A549 (cell line): ENCODE measurements around the gene LHX4. TPM values are rescaled to one million over a fixed set of nuclear protein-coding genes. Genes with fewer than 3 reads are reported as not detected.

Source experiments
- ATAC-seq, 2 experiments: fragments of 200-7000 bp in 1 of 2; fragments of >200 bp in 1 of 2; cut with Nextera tagmentation in 1 of 2; cut with Tn5 transposase in 1 of 2; 3 replicates each; pipeline versions ENCODE4 v1.8.0 to v1.9.1; 2018 to 2020; ENCODE audit warnings: mild to moderate bottlenecking in 1 of 2, moderate library complexity in 1 of 2
- CTCF ChIA-PET: fragments of 300-600 bp; sonication (Branson Sonifier 250); formaldehyde crosslinking; extraction: SDS; loops from one replicate; lab custom pipeline; 2021; ENCODE audit warnings: antibody characterized with exemption, inconsistent platforms; lab: Yijun Ruan, JAX
- POLR2A ChIA-PET: fragments of 350-600 bp; formaldehyde crosslinking; extraction: SDS; loops from one replicate; lab custom pipeline; 2021; ENCODE audit warnings: antibody characterized with exemption, inconsistent platforms; lab: Yijun Ruan, JAX
- DNase-seq, 2 experiments: peaks; one replicate each; pipeline versions ENCODE4 v3.0.0 to v3.0.0-alpha.2; 2011 to 2016; ENCODE audit warnings: low read depth in 1 of 2, low spot score in 1 of 2
- FAIRE-seq: peaks from 2 replicates; lab custom pipeline; 2011; peaks lifted over from hg19 to GRCh38; lab: Jason Lieb, UNC
- H3K27ac ChIP-seq, 2 experiments: fragments of >200 bp; sonication (Bioruptor Twin); formaldehyde crosslinking; 3 replicates each; pipeline ENCODE4 v1.5.1; 2016 to 2017
- H3K4me1 ChIP-seq: fragments of >200 bp; sonication (Bioruptor Twin); formaldehyde crosslinking; 3 replicates; pipeline ENCODE4 v1.6.1; 2016
- H3K4me2 ChIP-seq: fragments of >200 bp; sonication (Bioruptor Twin); formaldehyde crosslinking; 3 replicates; pipeline ENCODE4 v1.6.1; 2016
- H3K4me3 ChIP-seq: fragments of >200 bp; sonication (Bioruptor Twin); formaldehyde crosslinking; 3 replicates; pipeline ENCODE4 v1.5.1; 2016
- H3K9me3 ChIP-seq: fragments of >200 bp; sonication (Bioruptor Twin); formaldehyde crosslinking; 3 replicates; pipeline ENCODE4 v1.6.1; 2016
- CEBPB ChIP-seq, 2 experiments: fragments of >200 bp in 1 of 2; sonication (Bioruptor Twin) in 1 of 2; formaldehyde crosslinking in 1 of 2; IDR thresholded peaks; 2 replicates each; pipeline ENCODE4 v1.6.1; 2012 to 2016
- CHD2 ChIP-seq: fragments of 150-350 bp; IDR thresholded peaks from 2 replicates; pipeline ENCODE4 v1.6.1; 2014; ENCODE audit warnings: low read length; ENCODE audit not compliant: partially characterized antibody
- CTCF ChIP-seq: fragments of >200 bp; sonication (Bioruptor Twin); formaldehyde crosslinking; IDR thresholded peaks from 3 replicates; pipeline ENCODE4 v1.5.1; 2016
- E2F6 ChIP-seq: IDR thresholded peaks from 2 replicates; pipeline ENCODE4 v1.6.1; 2012; ENCODE audit warnings: low read depth, borderline replicate concordance
- EP300 ChIP-seq, 2 experiments: fragments of >200 bp; sonication (Bioruptor Twin); formaldehyde crosslinking; IDR thresholded peaks; 2 replicates in 1 of 2; 3 replicates in 1 of 2; pipeline ENCODE4 v1.6.1; 2016 to 2017
- FOSL2 ChIP-seq, 2 experiments: fragments of 450-650 bp in 1 of 2; fragments of >200 bp in 1 of 2; sonication (Bioruptor Twin) in 1 of 2; formaldehyde crosslinking; IDR thresholded peaks; 2 replicates each; pipeline versions ENCODE4 v1.5.0 to v1.6.1; 2016 to 2020; ENCODE audit warnings: mild to moderate bottlenecking in 1 of 2, moderate library complexity in 1 of 2
- GATA3 ChIP-seq: IDR thresholded peaks from 2 replicates; pipeline ENCODE4 v1.6.1; 2012; ENCODE audit warnings: borderline replicate concordance
- HDAC2 ChIP-seq: fragments of 200-600 bp; sonication (generic); IDR thresholded peaks from 2 replicates; pipeline ENCODE4 v1.6.1; 2016
- HOXA7 ChIP-seq: fragments of 250-450 bp; sonication (Bioruptor Pico); IDR thresholded peaks from 2 replicates; pipeline ENCODE4 v1.5.0; 2020; ENCODE audit warnings: mild to moderate bottlenecking, moderate library complexity
- JUN ChIP-seq, 2 experiments: fragments of >200 bp; sonication (Bioruptor Twin); formaldehyde crosslinking; IDR thresholded peaks; 2 replicates in 1 of 2; 3 replicates in 1 of 2; pipeline ENCODE4 v1.6.1; 2016 to 2017
- KDM5A ChIP-seq: fragments of 200-600 bp; sonication (generic); IDR thresholded peaks from 2 replicates; pipeline ENCODE4 v1.6.1; 2016; ENCODE audit warnings: antibody characterized with exemption, mild to moderate bottlenecking
- MAZ ChIP-seq: fragments of 150-350 bp; IDR thresholded peaks from 2 replicates; pipeline ENCODE4 v1.6.1; 2014; ENCODE audit warnings: antibody characterized with exemption, low read depth, low read length, borderline replicate concordance
- POLR2A ChIP-seq: IDR thresholded peaks from 2 replicates; pipeline ENCODE4 v1.6.1; 2012; ENCODE audit warnings: mild to moderate bottlenecking, low read length
- RAD21 ChIP-seq, 2 experiments: fragments of >200 bp in 1 of 2; sonication (Bioruptor Twin) in 1 of 2; formaldehyde crosslinking in 1 of 2; IDR thresholded peaks in 1 of 2; conservative IDR thresholded peaks in 1 of 2; 2 replicates in 1 of 2; 3 replicates in 1 of 2; pipeline ENCODE4 v1.6.1; 2012 to 2018; ENCODE audit warnings: inconsistent platforms in 1 of 2
- RCOR1 ChIP-seq: fragments of 150-350 bp; IDR thresholded peaks from 2 replicates; pipeline ENCODE4 v1.6.1; 2014; ENCODE audit warnings: antibody characterized with exemption, low read length, low read depth
- REST ChIP-seq: fragments of 200-600 bp; sonication (generic); IDR thresholded peaks from 2 replicates; pipeline ENCODE4 v1.6.1; 2016; ENCODE audit warnings: antibody characterized with exemption, mild to moderate bottlenecking, moderate library complexity
- RFX5 ChIP-seq: fragments of 450-650 bp; IDR thresholded peaks from 2 replicates; pipeline ENCODE4 v1.7.1; 2014; ENCODE audit warnings: antibody characterized with exemption, mild to moderate bottlenecking, moderate library complexity
- SMC3 ChIP-seq: fragments of >200 bp; sonication (Bioruptor Twin); formaldehyde crosslinking; IDR thresholded peaks from 3 replicates; pipeline ENCODE4 v1.6.1; 2018; ENCODE audit warnings: inconsistent platforms
- TFCP2L1 ChIP-seq: fragments of 250-450 bp; sonication (Bioruptor Pico); IDR thresholded peaks from 2 replicates; pipeline ENCODE4 v1.5.0; 2021; ENCODE audit warnings: mild to moderate bottlenecking
- TP53 ChIP-seq: fragments of 250-450 bp; sonication (Bioruptor Pico); IDR thresholded peaks from 2 replicates; pipeline ENCODE4 v1.5.0; 2021; ENCODE audit warnings: mild to moderate bottlenecking, moderate library complexity
- ZC3H11A ChIP-seq: fragments of 450-650 bp; IDR thresholded peaks from 2 replicates; pipeline ENCODE4 v1.6.1; 2014; ENCODE audit warnings: antibody characterized with exemption, mild to moderate bottlenecking
- ZFP36 ChIP-seq: fragments of 450-650 bp; IDR thresholded peaks from 2 replicates; pipeline ENCODE4 v1.6.1; 2014; ENCODE audit warnings: borderline replicate concordance; ENCODE audit not compliant: partially characterized antibody
- WGBS: methylation state at CpG from one replicate; pipeline ENCODE4 v1.1.6; 2017; ENCODE audit errors: missing lambda C conversion rate; 5-methylcytosine and 5-hydroxymethylcytosine counted together
- polyA plus RNA-seq, 4 experiments: library from polyadenylated mRNA; depleted of rRNA in 3 of 4; stranded (reverse); fragments of >200 nt; fragmentation: RNase III in 1 of 4; extraction: RNeasy Plus Mini Kit Qiagen cat#74134 plus additional on column Dnase treatment in 1 of 4; gene quantifications; 2 replicates in 3 of 4; 3 replicates in 1 of 4; pipeline ENCODE4 v1.2.3, GENCODE V29; 2011 to 2017
- TF ChIP-seq, protein P1 (sequence below): fragments of 450-650 bp; IDR thresholded peaks from 2 replicates; pipeline ENCODE4 v1.6.1; 2014; ENCODE audit warnings: antibody characterized with exemption

LHX4 gene
- polyA plus RNA-seq, 2 of the 4 experiments (the other 2 are of a cell fraction): 0.62 to 0.80 TPM

GRCh38 chr1:180252638-180253536 lies 22.8 kb downstream of the LHX4 start:
- no peak overlapping the region for H3K4me3 ChIP-seq
- no peaks in the 10 kb centered on the region for H3K9me3 ChIP-seq
- CTCF ChIA-PET: interaction anchor here (0.6 to 11.1 kb wide), 33 partner anchors 9 to 256 kb away, joined by 3 to 102 read pairs (median 4); partner anchors contain the start of gene LHX4
- ATAC-seq (peak; percentile 49 to 84; a peak in 5 of 6 replicates), DNase-seq (peak; percentile 71 to 76), FAIRE-seq (no peak)
- 35% methylated on average over 12 of the region's 12 CpGs for WGBS
- TF ChIP-seq CEBPB (IDR thresholded peaks at IDR 0.05) (peak in 1 of 2 experiments; percentile 55; a peak in 1 of 4 replicates), RAD21 (conservative IDR thresholded peaks at IDR 0.05 in 1 of 2, IDR thresholded peaks at IDR 0.05 in 1 of 2) (peak; percentile 89 to 95), SMC3 (peak; percentile 89), CTCF (peak; percentile 87), RFX5 (no peak)
- H3K4me1 ChIP-seq: no peaks in the 10 kb centered on the region
- POLR2A ChIA-PET: no interaction called here
- no peak overlapping the region for H3K4me2 ChIP-seq
- H3K27ac ChIP-seq: no peak overlapping the region

GRCh38 chr1:180253585-180254495 lies 23.8 kb downstream of the LHX4 start:
- H3K4me3 ChIP-seq: no peak overlapping the region
- ChIA-PET CTCF (interaction anchor here (0.7 to 11.1 kb wide), 26 partner anchors 8 to 247 kb away, joined by 3 to 102 read pairs (median 4); partner anchors contain the start of gene LHX4), POLR2A (no interaction called here)
- DNase-seq (no peak), FAIRE-seq (no peak), ATAC-seq (no peak)
- H3K9me3 ChIP-seq: no peaks in the 10 kb centered on the region
- H3K27ac ChIP-seq: no peak overlapping the region
- 80% methylated on average over 29 of the region's 31 CpGs for WGBS
- TF ChIP-seq POLR2A (no peak), ZC3H11A (no peak), JUN (IDR thresholded peaks at IDR 0.05) (no peak)
- H3K4me1 ChIP-seq: no peaks in the 10 kb centered on the region
- no peak overlapping the region for H3K4me2 ChIP-seq

DNA sequence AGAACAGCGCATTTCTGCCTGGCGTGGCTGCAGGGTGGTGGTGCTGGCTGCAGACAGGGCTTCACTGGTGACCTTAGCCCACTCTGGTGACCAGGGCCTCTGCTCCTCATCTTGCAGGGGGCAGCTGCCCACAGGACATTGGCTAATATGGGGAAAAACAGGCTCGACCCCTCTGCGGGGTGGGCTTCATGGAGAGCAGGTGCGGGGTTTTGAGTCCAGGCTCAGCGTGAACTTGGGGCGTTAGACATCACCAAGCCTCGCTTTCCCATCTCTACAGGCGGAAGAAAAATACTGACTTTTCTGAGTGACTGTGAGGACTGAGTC lies 24.4 kb downstream of the LHX4 start:
- WGBS: 84% methylated on average over 9 of the region's 9 CpGs
- POLR2A ChIA-PET: no interaction called here
- no peak for FAIRE-seq
- Histone ChIP-seq H3K4me3 (no peak overlapping the region), H3K4me1 (no peaks in the 10 kb centered on the region), H3K27ac (no peak overlapping the region), H3K9me3 (no peaks in the 10 kb centered on the region), H3K4me2 (no peak overlapping the region)
- no peak for ATAC-seq
- DNase-seq: no peak
- CTCF ChIA-PET: interaction anchor here (1.4 to 11.1 kb wide), 6 partner anchors 17 to 247 kb away, joined by 3 to 102 read pairs (median 20); partner anchors contain the start of gene LHX4
- TF ChIP-seq RCOR1: no peak
- TF ChIP-seq, protein P1, sequence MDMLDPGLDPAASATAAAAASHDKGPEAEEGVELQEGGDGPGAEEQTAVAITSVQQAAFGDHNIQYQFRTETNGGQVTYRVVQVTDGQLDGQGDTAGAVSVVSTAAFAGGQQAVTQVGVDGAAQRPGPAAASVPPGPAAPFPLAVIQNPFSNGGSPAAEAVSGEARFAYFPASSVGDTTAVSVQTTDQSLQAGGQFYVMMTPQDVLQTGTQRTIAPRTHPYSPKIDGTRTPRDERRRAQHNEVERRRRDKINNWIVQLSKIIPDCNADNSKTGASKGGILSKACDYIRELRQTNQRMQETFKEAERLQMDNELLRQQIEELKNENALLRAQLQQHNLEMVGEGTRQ: no peak
- TF ChIP-seq TP53 (CRISPR knock-in tag): no peak
- TF ChIP-seq POLR2A: no peak
- no peak for TF ChIP-seq MAZ
- TF ChIP-seq FOSL2 (IDR thresholded peaks at IDR 0.05): no peak
- no peak for TF ChIP-seq FOSL2 (CRISPR knock-in tag; IDR thresholded peaks at IDR 0.05)
- TF ChIP-seq KDM5A: no peak
- TF ChIP-seq GATA3: no peak
- TF ChIP-seq REST: no peak
- TF ChIP-seq HDAC2: no peak
- TF ChIP-seq EP300 (IDR thresholded peaks at IDR 0.05): no peak
- no peak for TF ChIP-seq E2F6
- no peak for TF ChIP-seq HOXA7
- no peak for TF ChIP-seq CHD2
- no peak for TF ChIP-seq RFX5
- no peak for TF ChIP-seq TFCP2L1 (CRISPR knock-in tag)
- TF ChIP-seq ZFP36: no peak
